IMR-90 (cell line): ENCODE measurements around the gene USH2A. TPM values are rescaled to one million over a fixed set of nuclear protein-coding genes. Genes with fewer than 3 reads are reported as not detected.

ENCODE experiments used
- ATAC-seq: fragments of 200-7000 bp; cut with Tn5 transposase; 2 replicates; pipeline ENCODE4 v1.9.1; 2020; ENCODE audit warnings: low read depth, mild to moderate bottlenecking, moderate library complexity
- BruUV-seq: library from RNA; stranded (reverse); fragments of 400-500 nt; replicated peaks from 2 replicates; lab custom pipeline; 2021; lab: Mats Ljungman, UMichigan
- CTCF ChIA-PET: fragments of 300-600 bp; formaldehyde crosslinking; extraction: SDS; loops from one replicate; lab custom pipeline; 2021; ENCODE audit warnings: antibody characterized with exemption; lab: Yijun Ruan, JAX
- POLR2A ChIA-PET: fragments of 300-600 bp; sonication (Branson Sonifier 250); formaldehyde crosslinking; loops from one replicate; lab custom pipeline; 2022; ENCODE audit warnings: antibody characterized with exemption; ENCODE audit not compliant: unreplicated experiment; lab: Charles Lee
- DNase-seq: peaks from one replicate; pipeline ENCODE4 v3.0.0; 2013
- H2AFZ ChIP-seq: replicated peaks from 2 replicates; pipeline ENCODE3; 2013; ENCODE audit warnings: low read length, mild to moderate bottlenecking; ENCODE audit not compliant: poor library complexity
- H2AK5ac ChIP-seq: 2 replicates; pipeline ENCODE4 v1.6.1; 2013; ENCODE audit warnings: low read depth, low read length, inconsistent platforms
- H2AK9ac ChIP-seq: replicated peaks from 2 replicates; pipeline ENCODE3; 2013; ENCODE audit warnings: mild to moderate bottlenecking, low read depth, low read length, moderate library complexity; ENCODE audit not compliant: poor library complexity
- H2BK120ac ChIP-seq: 2 replicates; pipeline ENCODE4 v1.6.1; 2013; ENCODE audit warnings: low read depth, low read length, inconsistent platforms
- H2BK15ac ChIP-seq: 3 replicates; pipeline ENCODE4 v1.6.1; 2013; ENCODE audit warnings: low read depth, low read length, inconsistent platforms
- H2BK20ac ChIP-seq: 2 replicates; pipeline ENCODE4 v1.6.1; 2013; ENCODE audit warnings: low read depth, mild to moderate bottlenecking, inconsistent platforms, low read length, moderate library complexity
- H2BK5ac ChIP-seq: 2 replicates; pipeline ENCODE4 v1.6.1; 2013; ENCODE audit warnings: mild to moderate bottlenecking, low read depth, low read length, inconsistent platforms; ENCODE audit not compliant: poor library complexity, severe bottlenecking
- H3K14ac ChIP-seq: replicated peaks from 2 replicates; pipeline ENCODE4 v1.6.1; 2013; ENCODE audit warnings: low read depth, low read length, inconsistent platforms
- H3K18ac ChIP-seq: 2 replicates; pipeline ENCODE4 v1.6.1; 2013; ENCODE audit warnings: low read depth, low read length, control low read depth
- H3K23ac ChIP-seq: 2 replicates; pipeline ENCODE4 v1.6.1; 2013; ENCODE audit warnings: low read depth, low read length, inconsistent platforms
- H3K27ac ChIP-seq: 2 replicates; pipeline ENCODE4 v1.5.1; 2013; ENCODE audit warnings: mild to moderate bottlenecking, control low read depth, low read length; ENCODE audit not compliant: insufficient read depth
- H3K27me3 ChIP-seq: 2 replicates; pipeline ENCODE4 v1.6.1; 2013; ENCODE audit warnings: low read length; ENCODE audit not compliant: control insufficient read depth, insufficient read depth
- H3K36me3 ChIP-seq: 2 replicates; pipeline ENCODE4 v1.6.1; 2013; ENCODE audit warnings: low read length, mixed read lengths; ENCODE audit not compliant: control insufficient read depth, insufficient read depth
- H3K4ac ChIP-seq: 2 replicates; pipeline ENCODE4 v1.6.1; 2013; ENCODE audit warnings: low read depth, low read length, inconsistent platforms
- H3K4me1 ChIP-seq: 2 replicates; pipeline ENCODE4 v1.6.1; 2013; ENCODE audit warnings: low read length, mixed read lengths; ENCODE audit not compliant: control insufficient read depth, insufficient read depth
- H3K4me2 ChIP-seq: 2 replicates; pipeline ENCODE4 v1.6.1; 2013; ENCODE audit warnings: low read depth, mild to moderate bottlenecking, control low read depth, low read length, moderate library complexity
- H3K4me3 ChIP-seq: 2 replicates; pipeline ENCODE4 v1.5.1; 2013; ENCODE audit warnings: low read depth, mild to moderate bottlenecking, control low read depth, low read length, moderate library complexity; ENCODE audit not compliant: insufficient read depth
- H3K56ac ChIP-seq: 2 replicates; pipeline ENCODE4 v1.6.1; 2013; ENCODE audit warnings: low read length, inconsistent platforms; ENCODE audit not compliant: insufficient read depth; ENCODE audit errors: extremely low read depth
- H3K79me1 ChIP-seq, 2 experiments: 2 replicates each; pipeline ENCODE4 v1.6.1; 2013; ENCODE audit warnings: low read length in 2 of 2, inconsistent platforms in 1 of 2, low read depth in 1 of 2
- H3K9ac ChIP-seq: 2 replicates; pipeline ENCODE4 v1.6.1; 2013; ENCODE audit warnings: low read depth, low read length, control low read depth
- H3K9me1 ChIP-seq: 2 replicates; pipeline ENCODE4 v1.6.1; 2013; ENCODE audit warnings: low read length, inconsistent platforms; ENCODE audit not compliant: insufficient read depth
- H3K9me3 ChIP-seq: 2 replicates; pipeline ENCODE4 v1.6.1; 2013; ENCODE audit warnings: low read length; ENCODE audit not compliant: control insufficient read depth, insufficient read depth
- H4K20me1 ChIP-seq: 2 replicates; pipeline ENCODE4 v1.6.1; 2013; ENCODE audit warnings: low read length, inconsistent platforms; ENCODE audit not compliant: insufficient read depth
- H4K5ac ChIP-seq: 2 replicates; pipeline ENCODE4 v1.6.1; 2013; ENCODE audit warnings: mild to moderate bottlenecking, low read depth, low read length, control low read depth
- H4K8ac ChIP-seq, 2 experiments: 2 replicates each; pipeline ENCODE4 v1.6.1; 2013; ENCODE audit warnings: low read depth in 2 of 2, low read length in 2 of 2, control low read depth in 1 of 2, inconsistent platforms in 1 of 2
- H4K91ac ChIP-seq: 2 replicates; pipeline ENCODE4 v1.6.1; 2013; ENCODE audit warnings: low read depth, low read length, inconsistent platforms; ENCODE audit not compliant: insufficient read depth
- BHLHE40 ChIP-seq: fragments of 150-350 bp; IDR thresholded peaks from 2 replicates; pipeline ENCODE4 v1.6.1; 2016; ENCODE audit warnings: mild to moderate bottlenecking, low read depth, low read length
- FOS ChIP-seq: fragments of 150-350 bp; IDR thresholded peaks from 2 replicates; pipeline ENCODE4 v1.6.1; 2016; ENCODE audit warnings: low read depth, low read length
- NFE2L2 ChIP-seq: fragments of 150-350 bp; IDR thresholded peaks from 2 replicates; pipeline ENCODE4 v1.6.1; 2016; ENCODE audit warnings: low read depth, mild to moderate bottlenecking, low read length
- POLR2A ChIP-seq: IDR thresholded peaks from 2 replicates; pipeline ENCODE4 v1.6.1; 2012; ENCODE audit warnings: mild to moderate bottlenecking, low read depth, low read length
- RAD21 ChIP-seq: IDR thresholded peaks from 2 replicates; pipeline ENCODE4 v1.6.1; 2012; ENCODE audit warnings: low read length, improper control_type of control experiment
- WGBS, 2 experiments: methylation state at CpG; one replicate each; pipeline versions ENCODE4 v1.1.5 to v1.1.7; 2013; ENCODE audit warnings: missing lambda C conversion rate in 2 of 2; ENCODE audit not compliant: insufficient read length in 1 of 2; ENCODE audit errors: extremely low coverage in 2 of 2; 5-methylcytosine and 5-hydroxymethylcytosine counted together
- dilution Hi-C: fragments of 300-500 bp; cut with HindIII; formaldehyde crosslinking; loops from one replicate; pipeline ENCODE4 v1.14.3; 2018; ENCODE audit warnings: low sequenced_read_pairs; ENCODE audit not compliant: unreplicated experiment
- in situ Hi-C: fragments of 300-500 bp; cut with MboI; formaldehyde crosslinking; loops from 3 replicates; pipeline ENCODE4 v1.14.3; 2019; ENCODE audit warnings: low sequenced_read_pairs, inconsistent platforms, mixed read lengths
- intact Hi-C: fragments of 100-400 bp; cut with micrococcal nuclease; formaldehyde crosslinking; loops from 2 replicates; pipeline ENCODE4 v1.10.0; 2022
- polyA plus RNA-seq, 3 experiments: library from polyadenylated mRNA; depleted of rRNA; stranded (reverse); fragments of >200 nt; gene quantifications; 2 replicates each; pipeline ENCODE4 v1.2.3, GENCODE V29; 2012; ENCODE audit warnings: low replicate concordance in 1 of 3
- total RNA-seq: library from RNA; depleted of rRNA; stranded (reverse); fragments of >200 nt; gene quantifications from 2 replicates; pipeline ENCODE4 v1.2.3, GENCODE V29; 2012

USH2A gene
- total and polyA plus RNA-seq, 2 of the 4 experiments (the other 2 are of a cell fraction): under 0.01 to 0.02 TPM

GRCh38 chr1:215889871-215890270 lies 533.4 kb downstream of the USH2A start:
- Histone ChIP-seq H3K9me3 (no peaks in the 10 kb centered on the region), H3K4me3 (no peak overlapping the region), H3K79me1 (no peaks in the 10 kb centered on the region), H3K4me2 (no peak overlapping the region), H3K27ac (no peak overlapping the region), H4K5ac (no peak overlapping the region), H2BK120ac (no peak overlapping the region), H2BK15ac (no peak overlapping the region), H2AFZ (no peak overlapping the region), H3K18ac (no peak overlapping the region), H3K9me1 (no peaks in the 10 kb centered on the region), H4K8ac (no peak overlapping the region), H2BK5ac (no peak overlapping the region), H2AK5ac (no peak overlapping the region), H2BK20ac (no peak overlapping the region), H3K23ac (no peak overlapping the region), H4K20me1 (no peaks in the 10 kb centered on the region), H3K4me1 (no peaks in the 10 kb centered on the region), H4K91ac (no peak overlapping the region), H3K36me3 (no peaks in the 10 kb centered on the region), H3K9ac (no peak overlapping the region), H3K27me3 (no peaks in the 10 kb centered on the region), H3K56ac (no peak overlapping the region), H3K14ac (no peak overlapping the region), H3K4ac (no peak overlapping the region), H2AK9ac (no peak overlapping the region)
- in situ Hi-C loops: no loop called here
- dilution Hi-C loops: no loop called here
- ChIA-PET CTCF (no interaction called here), POLR2A (no interaction called here)
- WGBS, 2 experiments: no CpG with 5 or more reads among the region's 3 CpGs
- no TSS peak for BruUV-seq
- intact Hi-C loops: no loop called here
- ATAC-seq: no peak
- TF ChIP-seq POLR2A: no peak
- no peak for TF ChIP-seq NFE2L2
- TF ChIP-seq RAD21: no peak
- no peak for TF ChIP-seq BHLHE40
- no peak for TF ChIP-seq FOS
- no peak for DNase-seq
